Measurements from ENCODE around the gene LCMT2.

GRCh38 chr15:43329960-43330779, at the start of gene LCMT2:
- TF ChIP-seq CTCF (IDR thresholded peaks at IDR 0.05), result no peak
- TF ChIP-seq ZFX (IDR thresholded peaks at IDR 0.05; ENCODE audit: borderline replicate concordance), result no peak

Measured in 22Rv1 (cell line).